CD4-positive, alpha-beta T cell (primary cell): ENCODE data around the gene TMEM117. TPM values are rescaled to one million over a fixed set of nuclear protein-coding genes. Genes with fewer than 3 reads are reported as not detected.

Experiments
- ATAC-seq: fragments of 200-7000 bp; cut with Tn5 transposase; one replicate; pipeline ENCODE4 v1.10.0; 2022; ENCODE audit warnings: mild to moderate bottlenecking; ENCODE audit not compliant: poor library complexity
- CTCF ChIA-PET: fragments of 350-600 bp; sonication (Branson Sonifier 250); formaldehyde crosslinking; loops from one replicate; lab custom pipeline; 2021; ENCODE audit warnings: antibody characterized with exemption, inconsistent platforms; lab: Charles Lee
- POLR2A ChIA-PET: fragments of 350-600 bp; sonication (Branson Sonifier 250); formaldehyde crosslinking; loops from one replicate; lab custom pipeline; 2021; ENCODE audit warnings: antibody characterized with exemption, inconsistent platforms; lab: Charles Lee
- DNase-seq, 14 experiments: peaks; one replicate each; pipeline ENCODE4 v3.0.0-alpha.2; 2013 to 2020; ENCODE audit warnings: mixed read lengths in 2 of 14
- H3K27ac ChIP-seq, 2 donors: one replicate each; pipeline versions ENCODE4 v1.5.1 to v1.7.0; 2013; ENCODE audit warnings: low read length in 2 of 2, low read depth in 1 of 2, mild to moderate bottlenecking in 1 of 2
- H3K27me3 ChIP-seq, 2 experiments: 1 replicate in 1 of 2; 2 replicates in 1 of 2; pipeline versions ENCODE4 v1.6.1 to v1.7.0; 2013; ENCODE audit warnings: low read length in 2 of 2, control low read depth in 1 of 2, mild to moderate bottlenecking in 1 of 2, moderate library complexity in 1 of 2; ENCODE audit not compliant: insufficient read depth in 2 of 2, control insufficient read depth in 1 of 2
- H3K36me3 ChIP-seq: one replicate; pipeline ENCODE4 v1.6.1; 2013; ENCODE audit warnings: low read length, control low read depth; ENCODE audit not compliant: insufficient read depth
- H3K4me1 ChIP-seq: one replicate; pipeline ENCODE4 v1.6.1; 2013; ENCODE audit warnings: low read length, control low read depth; ENCODE audit not compliant: insufficient read depth
- H3K4me3 ChIP-seq: one replicate; pipeline ENCODE4 v1.5.1; 2013; ENCODE audit warnings: mild to moderate bottlenecking, low read length, moderate library complexity
- H3K9me3 ChIP-seq, 2 experiments: 1 replicate in 1 of 2; 2 replicates in 1 of 2; pipeline versions ENCODE4 v1.6.1 to v1.7.0; 2013; ENCODE audit warnings: low read length in 2 of 2, mild to moderate bottlenecking in 2 of 2, control low read depth in 1 of 2, moderate library complexity in 1 of 2; ENCODE audit not compliant: control insufficient read depth in 1 of 2, insufficient read depth in 1 of 2
- H3K27ac Mint-ChIP-seq: one replicate; pipeline ENCODE4 v1.8.0; 2020; ENCODE audit warnings: mixed read lengths
- H3K27me3 Mint-ChIP-seq: one replicate; pipeline ENCODE4 v1.8.0; 2021; ENCODE audit warnings: mixed read lengths
- H3K36me3 Mint-ChIP-seq: one replicate; pipeline ENCODE4 v1.8.0; 2021; ENCODE audit warnings: low read depth, mixed read lengths
- H3K4me1 Mint-ChIP-seq: one replicate; pipeline ENCODE4 v1.8.0; 2021; ENCODE audit warnings: low read depth, mixed read lengths
- H3K4me3 Mint-ChIP-seq: one replicate; pipeline ENCODE4 v1.8.0; 2020; ENCODE audit warnings: mild to moderate bottlenecking, mixed read lengths
- H3K9me3 Mint-ChIP-seq: one replicate; pipeline ENCODE4 v1.8.0; 2020; ENCODE audit warnings: mixed read lengths
- intact Hi-C, 2 experiments: fragments of 100-400 bp; cut with DNase I in 1 of 2; cut with micrococcal nuclease in 1 of 2; formaldehyde crosslinking; loops; one replicate each; pipeline versions ENCODE4 v1.15.1 to v1.9.0; 2023 to 2025; cut with DNase I, micrococcal nuclease
- total RNA-seq, 174 experiments: library from RNA in 2 of 174; stranded (reverse) in 2 of 174; gene quantifications; one replicate each; pipeline ENCODE4 v1.2.3 and lab custom pipeline; 2021 to 2026
- TF ChIP-seq, protein P1 (sequence below): fragments of 200-600 bp; IDR thresholded peaks from one replicate; pipeline ENCODE4 v1.8.0; 2022; ENCODE audit warnings: antibody characterized with exemption, mild to moderate bottlenecking

The TMEM117 gene
- total RNA-seq, 2 experiments from 2014 or later = 3.4 to 4.4 TPM

DNA sequence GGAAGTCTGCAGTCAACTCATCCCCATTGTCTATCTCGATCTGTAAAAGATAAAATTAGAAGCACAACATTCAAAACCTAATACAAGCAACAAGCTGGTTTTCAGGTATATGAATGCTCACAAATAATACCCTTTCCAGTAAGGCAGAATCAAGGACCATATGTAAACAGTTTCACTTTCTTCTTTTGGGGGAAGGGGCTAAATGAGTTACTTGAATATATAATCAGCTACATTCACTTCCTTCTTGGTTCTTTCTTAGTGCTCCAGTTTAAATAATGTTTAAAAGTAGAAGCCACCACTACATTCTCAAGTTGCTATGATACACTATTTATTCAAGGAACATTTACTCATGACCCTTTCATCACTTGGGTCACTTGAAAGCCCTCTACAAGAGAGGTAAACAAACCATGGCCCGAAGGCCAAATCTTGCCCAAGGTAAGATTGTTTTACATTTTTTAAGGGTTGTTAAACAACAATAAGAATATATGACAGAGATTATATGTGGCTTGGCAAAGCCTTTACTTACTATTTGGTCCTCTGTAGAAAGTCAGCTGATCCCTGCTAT, 40.1 kb upstream of the TMEM117 start:
- peaks cover 8% of the 10 kb centered on the region for H3K4me1 Mint-ChIP-seq
- CTCF ChIA-PET = interaction anchor here (2.3 kb wide), 1 partner anchor 10 kb away, joined by 6 read pairs; the partner anchor contains the start of gene TWF1
- no peak overlapping the region for H3K27ac ChIP-seq
- H3K27me3 ChIP-seq = no peaks in the 10 kb centered on the region
- intact Hi-C loops = no loop called here
- no peaks in the 10 kb centered on the region for H3K4me1 ChIP-seq
- H3K9me3 Mint-ChIP-seq = no peaks in the 10 kb centered on the region
- H3K4me3 Mint-ChIP-seq = no peak overlapping the region
- H3K4me3 ChIP-seq = no peak overlapping the region
- peaks cover 74% of the 10 kb centered on the region for H3K36me3 Mint-ChIP-seq
- ATAC-seq (no peak), DNase-seq (no peak)
- H3K27ac Mint-ChIP-seq = no peak overlapping the region
- H3K9me3 ChIP-seq = peaks cover 0 to 4% of the 10 kb centered on the region in 2 experiments
- POLR2A ChIA-PET = no interaction called here
- H3K36me3 ChIP-seq = peaks cover 60% of the 10 kb centered on the region
- TF ChIP-seq, protein P1, sequence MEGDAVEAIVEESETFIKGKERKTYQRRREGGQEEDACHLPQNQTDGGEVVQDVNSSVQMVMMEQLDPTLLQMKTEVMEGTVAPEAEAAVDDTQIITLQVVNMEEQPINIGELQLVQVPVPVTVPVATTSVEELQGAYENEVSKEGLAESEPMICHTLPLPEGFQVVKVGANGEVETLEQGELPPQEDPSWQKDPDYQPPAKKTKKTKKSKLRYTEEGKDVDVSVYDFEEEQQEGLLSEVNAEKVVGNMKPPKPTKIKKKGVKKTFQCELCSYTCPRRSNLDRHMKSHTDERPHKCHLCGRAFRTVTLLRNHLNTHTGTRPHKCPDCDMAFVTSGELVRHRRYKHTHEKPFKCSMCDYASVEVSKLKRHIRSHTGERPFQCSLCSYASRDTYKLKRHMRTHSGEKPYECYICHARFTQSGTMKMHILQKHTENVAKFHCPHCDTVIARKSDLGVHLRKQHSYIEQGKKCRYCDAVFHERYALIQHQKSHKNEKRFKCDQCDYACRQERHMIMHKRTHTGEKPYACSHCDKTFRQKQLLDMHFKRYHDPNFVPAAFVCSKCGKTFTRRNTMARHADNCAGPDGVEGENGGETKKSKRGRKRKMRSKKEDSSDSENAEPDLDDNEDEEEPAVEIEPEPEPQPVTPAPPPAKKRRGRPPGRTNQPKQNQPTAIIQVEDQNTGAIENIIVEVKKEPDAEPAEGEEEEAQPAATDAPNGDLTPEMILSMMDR = no peak
- H3K27me3 Mint-ChIP-seq = no peaks in the 10 kb centered on the region

DNA sequence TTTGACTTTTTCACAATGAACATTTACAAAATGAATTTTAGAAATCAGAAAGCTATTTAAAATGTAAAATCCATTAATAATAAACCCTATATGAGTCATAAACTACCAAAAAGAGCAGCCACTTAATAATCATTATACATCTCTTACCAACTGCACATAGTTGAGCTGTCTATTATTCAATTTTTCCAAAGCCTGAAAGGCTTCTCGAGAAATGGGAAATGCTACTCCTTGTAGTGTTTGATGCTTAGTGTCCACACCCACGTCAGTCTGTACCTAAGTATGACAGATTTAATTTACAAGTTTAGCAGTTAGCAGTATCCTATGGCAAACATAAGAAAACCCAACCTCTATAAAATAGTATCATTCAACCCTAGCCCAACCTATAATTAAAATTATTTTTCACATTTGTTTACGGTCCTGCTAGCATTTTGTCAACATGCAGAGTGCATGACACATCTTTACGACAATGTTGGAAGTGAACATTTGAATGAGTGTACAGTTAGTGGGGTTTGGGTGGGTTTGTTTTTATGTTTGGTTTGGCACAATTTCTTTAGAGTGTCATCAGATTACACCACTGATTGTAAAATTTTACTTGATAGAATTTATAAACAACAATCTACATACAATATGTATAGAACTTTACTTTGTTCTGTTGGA, 38.2 kb upstream of the TMEM117 start:
- Histone ChIP-seq H3K27ac (no peak overlapping the region), H3K9me3 (peaks cover 0 to 4% of the 10 kb centered on the region in 2 experiments), H3K4me1 (no peaks in the 10 kb centered on the region), H3K27me3 (no peaks in the 10 kb centered on the region), H3K4me3 (no peak overlapping the region), H3K36me3 (peaks cover 77% of the 10 kb centered on the region)
- H3K4me3 Mint-ChIP-seq = no peak overlapping the region
- peaks cover 13% of the 10 kb centered on the region for H3K4me1 Mint-ChIP-seq
- peaks cover 81% of the 10 kb centered on the region for H3K36me3 Mint-ChIP-seq
- no peaks in the 10 kb centered on the region for H3K9me3 Mint-ChIP-seq
- POLR2A ChIA-PET = no interaction called here
- DNase-seq (no peak), ATAC-seq (no peak)
- intact Hi-C loops = no loop called here
- TF ChIP-seq, protein P1 = no peak
- H3K27me3 Mint-ChIP-seq = no peaks in the 10 kb centered on the region
- CTCF ChIA-PET = interaction anchor here (0.9 to 2.3 kb wide), 2 partner anchors 8 to 17 kb away, joined by 4 to 6 read pairs; partner anchors contain the start of gene TWF1
- no peak overlapping the region for H3K27ac Mint-ChIP-seq

DNA sequence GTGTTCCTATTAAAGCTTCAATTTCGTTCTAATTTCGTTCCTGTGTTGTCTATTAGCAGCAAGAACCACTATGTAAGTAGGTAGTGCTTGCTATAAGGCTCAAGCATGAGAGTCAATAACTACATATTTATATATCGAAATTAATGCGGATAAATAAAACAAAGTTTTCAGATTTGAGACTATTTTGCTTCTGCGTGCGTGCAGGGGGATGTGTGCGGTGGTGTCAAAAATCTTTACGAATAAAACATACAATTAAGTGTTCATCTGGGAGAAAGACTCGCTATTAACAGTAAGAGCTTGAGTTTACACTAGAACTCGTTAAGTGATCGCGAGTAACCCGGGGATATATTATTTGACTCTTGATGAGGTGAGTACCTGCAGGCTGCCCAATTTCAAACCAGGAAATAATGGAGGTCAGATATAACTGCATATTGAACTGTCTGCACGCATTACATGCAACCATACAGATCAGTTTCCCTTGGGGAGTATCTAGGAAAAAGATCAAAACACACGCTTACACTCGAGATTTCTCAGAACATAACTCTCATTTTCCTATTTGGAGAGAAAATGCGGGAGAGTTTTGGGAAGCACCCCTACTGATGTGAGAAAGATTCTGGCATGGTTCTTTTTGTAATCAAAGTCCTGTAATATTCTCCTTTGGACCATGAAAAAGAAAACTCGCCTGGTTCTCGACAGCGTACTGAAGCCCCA, 30.6 kb upstream of the TMEM117 start:
- Histone ChIP-seq H3K4me3 (peak overlapping the region; percentile 89), H3K4me1 (no peaks in the 10 kb centered on the region), H3K36me3 (peaks cover 36% of the 10 kb centered on the region), H3K9me3 (no peaks in the 10 kb centered on the region), H3K27ac (peak overlapping the region; percentile 75 to 94), H3K27me3 (no peaks in the 10 kb centered on the region)
- peak overlapping the region; percentile 100 for H3K4me3 Mint-ChIP-seq
- DNase-seq = peak in 4 of 14 experiments; percentile 5 to 45 (median 38)
- POLR2A ChIA-PET = interaction anchor here (0.8 to 5.2 kb wide), 8 partner anchors 11 to 77 kb away, joined by 3 to 153 read pairs (median 9); partner anchors contain the start of genes IRAK4, PUS7L and TMEM117
- CTCF ChIA-PET = interaction anchor here (1.1 to 3.4 kb wide), 7 partner anchors 9 to 77 kb away, joined by 3 to 16 read pairs (median 5); partner anchors contain the start of gene IRAK4
- peak; percentile 35 for ATAC-seq
- no peaks in the 10 kb centered on the region for H3K27me3 Mint-ChIP-seq
- H3K36me3 Mint-ChIP-seq = peaks cover 48% of the 10 kb centered on the region
- H3K4me1 Mint-ChIP-seq = peaks cover 48% of the 10 kb centered on the region
- H3K9me3 Mint-ChIP-seq = no peaks in the 10 kb centered on the region
- TF ChIP-seq, protein P1 = no peak
- intact Hi-C loops = loop anchor here in 1 of 2 experiments (1.0 kb wide), 1 partner anchor 30 kb away; no protein-coding TSS in a partner anchor
- H3K27ac Mint-ChIP-seq = peak overlapping the region; percentile 97
